Sigmoid colon (tissue), 7 donors: ENCODE measurements around the gene ERGIC1. TPM values are rescaled to one million over a fixed set of nuclear protein-coding genes. Genes with fewer than 3 reads are reported as not detected.

ENCODE experiments used
- DNase-seq: peaks from one replicate; pipeline ENCODE4 v3.0.0-alpha.2; 2019
- H3K27ac ChIP-seq, 4 donors: fragments of 200-600 bp; sonication (generic); one replicate each; pipeline ENCODE4 v1.5.1; 2016 to 2019; ENCODE audit warnings: mild to moderate bottlenecking in 1 of 4
- H3K27me3 ChIP-seq, 3 donors: fragments of 200-600 bp; sonication (generic); one replicate each; pipeline ENCODE4 v1.5.1; 2019; ENCODE audit warnings: mild to moderate bottlenecking in 1 of 3
- H3K36me3 ChIP-seq, 4 donors: fragments of 200-600 bp; sonication (generic); one replicate each; pipeline ENCODE4 v1.5.1; 2016 to 2019
- H3K4me1 ChIP-seq, 4 donors: fragments of 200-600 bp; sonication (generic); one replicate each; pipeline ENCODE4 v1.5.1; 2017 to 2019
- H3K4me3 ChIP-seq, 4 donors: fragments of 200-600 bp; sonication (generic); one replicate each; pipeline ENCODE4 v1.5.1; 2017 to 2019; ENCODE audit warnings: mild to moderate bottlenecking in 2 of 4, moderate library complexity in 1 of 4
- H3K9me3 ChIP-seq, 4 donors: fragments of 200-600 bp in 3 of 4; sonication (generic) in 3 of 4; one replicate each; pipeline versions ENCODE4 v1.5.1 to v1.6.1; 2013 to 2019
- CTCF ChIP-seq, 4 experiments: fragments of 450-650 bp in 3 of 4; fragments of 200-600 bp in 1 of 4; IDR thresholded peaks; one replicate each; pipeline ENCODE4 v1.5.1; 2016 to 2019; ENCODE audit warnings: antibody characterized with exemption in 4 of 4, mild to moderate bottlenecking in 3 of 4, moderate library complexity in 2 of 4
- EP300 ChIP-seq, 4 donors: sonication (generic); formaldehyde crosslinking; IDR thresholded peaks; one replicate each; pipeline ENCODE4 v1.6.1; 2017; ENCODE audit warnings: antibody characterized with exemption in 4 of 4
- POLR2A ChIP-seq, 2 donors: fragments of 450-650 bp; IDR thresholded peaks; one replicate each; pipeline ENCODE4 v1.6.1; 2016; ENCODE audit warnings: antibody characterized with exemption in 2 of 2, mild to moderate bottlenecking in 2 of 2, moderate library complexity in 2 of 2
- POLR2AphosphoS5 ChIP-seq, 4 donors: sonication (generic); formaldehyde crosslinking; IDR thresholded peaks; one replicate each; pipeline ENCODE4 v1.6.1; 2017; ENCODE audit warnings: antibody characterized with exemption in 4 of 4
- WGBS, 2 donors: extraction: QIAGEN DNeasy Blood & Tissue Kit; methylation state at CpG; one replicate each; pipeline ENCODE4 v1.1.7; 2013; 5-methylcytosine and 5-hydroxymethylcytosine counted together
- intact Hi-C: fragments of 100-400 bp; cut with DNase I; formaldehyde crosslinking; loops from one replicate; pipeline ENCODE4 v1.15.1; 2023
- polyA plus RNA-seq, 3 donors: library from polyadenylated mRNA; stranded (reverse); fragments of 200-250 nt; gene quantifications; one replicate each; pipeline ENCODE4 v1.2.3, GENCODE V29; 2013
- total RNA-seq, 4 donors: library from RNA; depleted of rRNA; stranded (reverse); fragments of >200 nt; gene quantifications; one replicate each; pipeline ENCODE4 v1.1.0, GENCODE V29; 2016
- donor health status: healthy with polysubstance abuse.
- donor health status: Bipolar disorder and iron deficiency.
- donor health status: healthy.

Gene ERGIC1
- total and polyA plus RNA-seq, 7 donors: 80.6 to 160 (median 117) TPM

DNA sequence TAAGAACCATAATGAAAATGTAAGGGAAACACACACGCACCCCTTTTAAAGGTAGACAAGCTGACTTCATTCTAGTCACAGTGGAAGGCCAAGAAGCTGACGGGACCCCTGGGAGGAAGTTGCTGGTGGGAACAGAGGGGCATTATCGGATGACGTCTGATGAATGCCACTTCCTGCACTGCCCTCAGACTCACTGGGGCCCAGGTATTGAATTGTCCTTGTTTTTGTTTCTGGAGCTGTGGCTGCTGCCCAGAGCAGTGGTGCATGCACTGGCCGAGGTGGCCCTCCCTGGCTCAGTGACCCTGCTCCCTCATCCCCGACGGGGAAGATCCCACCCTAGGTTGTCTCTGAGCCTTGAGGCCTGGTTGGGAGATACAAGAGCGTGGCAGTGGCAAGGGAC, 109.9 kb downstream of the ERGIC1 start:
- TF ChIP-seq POLR2AphosphoS5 (IDR thresholded peaks at IDR 0.05) (no peak), POLR2A (IDR thresholded peaks at IDR 0.05) (no peak), EP300 (IDR thresholded peaks at IDR 0.05) (no peak), CTCF (IDR thresholded peaks at IDR 0.05) (no peak)
- Histone ChIP-seq H3K4me3 (no peak overlapping the region), H3K36me3 (peaks cover 0 to 66% (median 15%) of the 10 kb centered on the region in 4 donors), H3K27me3 (no peaks in the 10 kb centered on the region), H3K9me3 (no peaks in the 10 kb centered on the region), H3K27ac (peak overlapping the region in 2 of 4 donors; percentile 38 to 57), H3K4me1 (peaks cover 0 to 14% (median 0%) of the 10 kb centered on the region in 4 donors)
- intact Hi-C loops: no loop called here
- DNase-seq: no peak
- WGBS, 2 donors: 92 to 97% methylated on average over 8 of the region's 8 CpGs

DNA sequence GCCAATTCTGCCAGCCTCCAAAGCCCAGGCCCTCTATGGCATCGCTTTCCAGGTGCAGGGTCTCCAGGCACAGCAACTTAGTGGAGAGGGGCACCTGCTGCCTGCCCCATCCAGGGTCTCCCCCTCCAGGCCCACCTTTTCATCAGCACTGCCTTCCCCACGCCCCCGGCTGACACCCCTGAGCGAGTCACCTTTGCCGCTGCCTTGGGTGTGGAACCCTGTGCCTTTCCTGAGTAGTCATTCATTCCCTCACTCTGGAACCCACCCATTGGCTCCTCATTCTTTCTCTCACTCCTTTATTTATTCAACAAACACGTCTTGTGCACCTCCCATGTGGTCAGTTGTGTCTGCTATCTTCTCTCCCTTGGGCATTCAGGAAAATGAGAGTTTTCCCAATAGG, 110.7 kb downstream of the ERGIC1 start:
- WGBS, 2 donors: 90 to 91% methylated on average over 6 of the region's 6 CpGs
- peaks cover 0 to 14% (median 0%) of the 10 kb centered on the region in 4 donors for H3K4me1 ChIP-seq
- H3K27ac ChIP-seq: peak overlapping the region in 1 of 4 donors; percentile 3
- DNase-seq: no peak
- H3K9me3 ChIP-seq: no peaks in the 10 kb centered on the region
- intact Hi-C loops: no loop called here
- peaks cover 0 to 58% (median 11%) of the 10 kb centered on the region in 4 donors for H3K36me3 ChIP-seq
- TF ChIP-seq POLR2AphosphoS5 (IDR thresholded peaks at IDR 0.05) (no peak), CTCF (IDR thresholded peaks at IDR 0.05) (no peak), EP300 (IDR thresholded peaks at IDR 0.05) (no peak), POLR2A (IDR thresholded peaks at IDR 0.05) (no peak)
- no peak overlapping the region for H3K4me3 ChIP-seq
- H3K27me3 ChIP-seq: no peaks in the 10 kb centered on the region

DNA sequence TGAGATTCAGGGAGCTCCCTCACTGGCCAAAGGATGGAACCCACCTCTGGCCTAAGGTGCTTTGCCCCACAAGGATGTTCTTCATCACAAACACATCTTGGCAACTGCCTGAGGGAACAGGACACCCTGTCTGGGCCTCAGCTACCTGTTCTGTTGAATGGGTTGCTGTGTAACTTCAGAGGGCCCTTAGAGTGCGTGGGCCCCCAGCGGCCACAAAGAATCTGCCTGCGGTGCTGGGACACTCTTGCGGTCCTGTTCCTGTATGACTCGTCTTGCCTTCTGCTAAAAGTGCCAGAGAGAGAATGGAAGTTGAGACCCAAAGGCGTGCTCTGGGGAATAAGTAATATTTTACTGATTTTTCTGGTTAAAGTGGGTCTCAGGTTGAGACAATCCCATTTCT, 111.1 kb downstream of the ERGIC1 start:
- Histone ChIP-seq H3K9me3 (no peaks in the 10 kb centered on the region), H3K4me1 (peaks cover 0 to 14% (median 0%) of the 10 kb centered on the region in 4 donors), H3K4me3 (no peak overlapping the region), H3K27ac (no peak overlapping the region), H3K36me3 (peaks cover 0 to 60% (median 8%) of the 10 kb centered on the region in 4 donors), H3K27me3 (no peaks in the 10 kb centered on the region)
- 96% methylated on average over 6 of the region's 6 CpGs for WGBS, 2 donors
- DNase-seq: peak; percentile 33
- TF ChIP-seq POLR2A (IDR thresholded peaks at IDR 0.05): no peak
- no peak for TF ChIP-seq CTCF (IDR thresholded peaks at IDR 0.05)
- no peak for TF ChIP-seq EP300 (IDR thresholded peaks at IDR 0.05)
- TF ChIP-seq POLR2AphosphoS5 (IDR thresholded peaks at IDR 0.05): no peak
- intact Hi-C loops: no loop called here

DNA sequence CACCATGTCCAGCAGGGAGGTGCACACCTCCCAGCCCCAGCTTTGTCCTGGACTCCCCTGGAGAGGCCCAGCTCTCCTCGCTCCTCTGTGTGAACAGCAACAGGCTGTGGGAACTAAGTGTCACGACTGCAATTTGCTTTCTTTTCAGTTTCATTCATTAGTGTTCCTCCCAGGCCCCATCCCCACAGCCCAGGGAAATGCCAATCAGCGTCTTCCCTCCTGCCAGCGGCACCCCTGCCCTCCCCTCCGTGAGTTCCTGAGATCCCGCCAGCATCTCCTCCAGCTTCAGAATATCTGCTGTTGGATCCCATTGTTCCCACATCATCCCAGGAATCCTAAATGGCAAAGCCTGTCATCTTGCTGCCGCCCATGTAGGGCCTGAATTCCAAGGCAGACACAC, 112.1 kb downstream of the ERGIC1 start:
- H3K4me1 ChIP-seq: peaks cover 0 to 14% (median 0%) of the 10 kb centered on the region in 4 donors
- intact Hi-C loops: no loop called here
- no peak overlapping the region for H3K4me3 ChIP-seq
- 93% methylated on average over 7 of the region's 7 CpGs for WGBS, 2 donors
- H3K27me3 ChIP-seq: no peaks in the 10 kb centered on the region
- no peak for DNase-seq
- TF ChIP-seq POLR2AphosphoS5 (IDR thresholded peaks at IDR 0.05) (no peak), EP300 (IDR thresholded peaks at IDR 0.05) (no peak), POLR2A (IDR thresholded peaks at IDR 0.05) (no peak)
- no peak overlapping the region for H3K27ac ChIP-seq
- peaks cover 0 to 70% (median 12%) of the 10 kb centered on the region in 4 donors for H3K36me3 ChIP-seq
- H3K9me3 ChIP-seq: no peaks in the 10 kb centered on the region

DNA sequence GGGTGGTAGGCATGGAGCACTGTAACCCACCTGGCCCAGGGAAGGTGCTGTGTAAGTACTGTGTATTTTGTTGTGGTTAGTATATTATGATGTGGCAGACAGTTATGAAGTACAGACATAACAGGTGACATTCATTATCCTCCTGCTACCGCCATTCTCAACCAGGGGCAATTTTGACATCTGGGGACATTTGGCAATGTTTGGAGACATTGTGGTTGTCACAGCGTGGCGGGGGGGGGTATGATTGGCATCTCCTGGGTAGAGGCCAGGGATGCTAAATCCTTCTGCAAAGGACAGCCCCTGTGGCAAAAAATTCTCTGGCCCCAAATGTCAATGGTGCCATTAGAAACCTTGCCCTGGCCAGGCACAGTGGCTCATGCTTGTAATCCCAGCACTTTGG, 115.4 kb downstream of the ERGIC1 start:
- intact Hi-C loops: no loop called here
- no peak overlapping the region for H3K4me3 ChIP-seq
- TF ChIP-seq POLR2AphosphoS5 (IDR thresholded peaks at IDR 0.05): no peak
- TF ChIP-seq EP300 (IDR thresholded peaks at IDR 0.05): no peak
- TF ChIP-seq CTCF (IDR thresholded peaks at IDR 0.05): no peak
- no peak for TF ChIP-seq POLR2A (IDR thresholded peaks at IDR 0.05)
- WGBS, 2 donors: 90 to 94% methylated on average over 3 of the region's 3 CpGs
- H3K27ac ChIP-seq: peak overlapping the region in 1 of 4 donors; percentile 25
- H3K9me3 ChIP-seq: no peaks in the 10 kb centered on the region
- no peaks in the 10 kb centered on the region for H3K27me3 ChIP-seq
- peaks cover 0 to 37% (median 4%) of the 10 kb centered on the region in 4 donors for H3K4me1 ChIP-seq
- peaks cover 0 to 52% (median 17%) of the 10 kb centered on the region in 4 donors for H3K36me3 ChIP-seq
- no peak for DNase-seq
